Neural progenitor cell (in vitro differentiated cells): ENCODE data around the gene RFX8. TPM values are rescaled to one million over a fixed set of nuclear protein-coding genes. Genes with fewer than 3 reads are reported as not detected.

Experiments
- DNase-seq: peaks from one replicate; pipeline ENCODE4 v3.0.0-alpha.2; 2016; ENCODE audit warnings: low spot score
- H2AFZ ChIP-seq: fragments of 200-600 bp; sonication (generic); replicated peaks from 2 replicates; pipeline ENCODE4 v1.6.1; 2016; ENCODE audit warnings: antibody characterized with exemption
- H3F3A ChIP-seq: fragments of 200-600 bp; sonication (generic); 2 replicates; pipeline ENCODE4 v1.6.1; 2016; ENCODE audit warnings: antibody characterized with exemption, low read depth
- H3K27ac ChIP-seq: fragments of 200-600 bp; sonication (generic); 2 replicates; pipeline ENCODE4 v1.5.1; 2016; ENCODE audit warnings: mild to moderate bottlenecking
- H3K27me3 ChIP-seq: fragments of 200-600 bp; sonication (generic); 2 replicates; pipeline ENCODE4 v1.6.1; 2016; ENCODE audit warnings: mild to moderate bottlenecking, moderate library complexity
- H3K36me3 ChIP-seq: fragments of 200-600 bp; sonication (generic); 2 replicates; pipeline ENCODE4 v1.5.1; 2016
- H3K4me1 ChIP-seq: fragments of 200-600 bp; sonication (generic); 2 replicates; pipeline ENCODE4 v1.6.1; 2016; ENCODE audit warnings: mixed run types
- H3K4me2 ChIP-seq: fragments of 200-600 bp; sonication (generic); 2 replicates; pipeline ENCODE4 v1.6.1; 2016
- H3K4me3 ChIP-seq: fragments of 200-600 bp; sonication (generic); 2 replicates; pipeline ENCODE4 v1.5.1; 2016
- H3K79me2 ChIP-seq: fragments of 200-600 bp; sonication (generic); 2 replicates; pipeline ENCODE4 v1.6.1; 2016; ENCODE audit warnings: low read depth
- H3K9ac ChIP-seq: fragments of 200-600 bp; sonication (generic); 2 replicates; pipeline ENCODE4 v1.6.1; 2016
- H3K9me3 ChIP-seq: fragments of 200-600 bp; sonication (generic); 2 replicates; pipeline ENCODE4 v1.5.1; 2016; ENCODE audit warnings: low read depth
- H4K20me1 ChIP-seq: fragments of 200-600 bp; sonication (generic); 2 replicates; pipeline ENCODE4 v1.6.1; 2016; ENCODE audit warnings: low read depth
- H3K27ac Mint-ChIP-seq: 3 replicates; pipeline ENCODE4 v1.8.0; 2021; ENCODE audit warnings: mixed read lengths
- H3K27me3 Mint-ChIP-seq: 2 replicates; pipeline ENCODE4 v1.8.0; 2022; ENCODE audit warnings: low read depth, mild to moderate bottlenecking, inconsistent platforms, moderate library complexity, mixed read lengths; ENCODE audit not compliant: insufficient read depth
- H3K36me3 Mint-ChIP-seq: 3 replicates; pipeline ENCODE4 v1.8.0; 2021; ENCODE audit warnings: mixed read lengths
- H3K4me1 Mint-ChIP-seq: 3 replicates; pipeline ENCODE4 v1.8.0; 2021; ENCODE audit warnings: mixed read lengths
- H3K4me3 Mint-ChIP-seq: 3 replicates; pipeline ENCODE4 v1.8.0; 2021; ENCODE audit warnings: mild to moderate bottlenecking, moderate library complexity, mixed read lengths
- H3K9me3 Mint-ChIP-seq: 3 replicates; pipeline ENCODE4 v1.8.0; 2020; ENCODE audit warnings: mixed read lengths
- CTCF ChIP-seq: fragments of 200-600 bp; sonication (generic); IDR thresholded peaks from 2 replicates; pipeline ENCODE4 v1.5.1; 2017; ENCODE audit warnings: antibody characterized with exemption, mild to moderate bottlenecking
- EZH2 ChIP-seq: fragments of 200-600 bp; sonication (generic); IDR thresholded peaks from 2 replicates; pipeline ENCODE4 v1.6.1; 2017; ENCODE audit warnings: antibody characterized with exemption, mild to moderate bottlenecking, moderate library complexity
- EZH2phosphoT487 ChIP-seq: fragments of 200-600 bp; sonication (generic); IDR thresholded peaks from 2 replicates; pipeline ENCODE4 v1.6.1; 2017; ENCODE audit warnings: antibody characterized with exemption
- total RNA-seq: library from RNA; depleted of rRNA; stranded (reverse); fragments of >200 nt; gene quantifications from 2 replicates; pipeline ENCODE4 v1.2.3, GENCODE V29; 2015; ENCODE audit warnings: low replicate concordance

RFX8 gene
- total RNA-seq, 1 donor from 2014 or later, result 0.37 TPM

- Histone ChIP-seq H3K4me1 (peaks cover 17% of the 10 kb centered on the region), H4K20me1 (no peaks in the 10 kb centered on the region), H3K27me3 (peaks cover 18% of the 10 kb centered on the region), H2AFZ (no peak overlapping the region), H3K9me3 (no peaks in the 10 kb centered on the region), H3K36me3 (no peaks in the 10 kb centered on the region), H3K4me2 (no peak overlapping the region), H3K4me3 (no peak overlapping the region), H3F3A (peaks cover 8% of the 10 kb centered on the region), H3K27ac (no peak overlapping the region), H3K9ac (no peak overlapping the region), H3K79me2 (no peaks in the 10 kb centered on the region)
- Mint-ChIP-seq H3K36me3 (no peaks in the 10 kb centered on the region), H3K4me1 (peaks cover 21% of the 10 kb centered on the region), H3K27me3 (peaks cover 6% of the 10 kb centered on the region), H3K4me3 (no peak overlapping the region), H3K9me3 (peaks cover 4% of the 10 kb centered on the region), H3K27ac (no peak overlapping the region)
- DNase-seq, result no peak
- TF ChIP-seq CTCF, result no peak
- TF ChIP-seq EZH2phosphoT487, result no peak
- no peak for TF ChIP-seq EZH2
Observed at GRCh38 chr2:101431486-101431885, 43.4 kb downstream of the RFX8 start.

DNA sequence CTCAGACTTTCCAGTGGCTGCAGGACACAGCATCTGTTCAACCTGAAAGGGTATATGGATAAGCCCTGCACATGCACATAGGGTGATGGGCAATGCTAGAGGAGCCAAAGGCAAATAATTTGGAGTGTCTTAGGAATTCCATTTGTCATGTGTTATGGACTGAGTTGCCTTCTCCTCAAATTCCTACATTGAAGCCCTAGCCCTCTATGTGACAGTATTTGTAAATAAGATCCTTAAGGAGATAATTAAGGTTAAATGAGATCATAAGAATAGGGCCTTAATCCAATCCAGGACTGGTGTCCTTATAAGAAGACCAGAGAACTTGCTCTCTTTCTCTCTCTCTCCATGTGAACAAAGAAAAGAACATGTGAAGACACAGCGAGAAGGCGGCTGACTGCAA, 44.8 kb downstream of the RFX8 start:
- H3K27me3 Mint-ChIP-seq, result peaks cover 2% of the 10 kb centered on the region
- no peak overlapping the region for H2AFZ ChIP-seq
- H3K9me3 ChIP-seq, result no peaks in the 10 kb centered on the region
- peaks cover 11% of the 10 kb centered on the region for H3K27me3 ChIP-seq
- H4K20me1 ChIP-seq, result no peaks in the 10 kb centered on the region
- H3K9me3 Mint-ChIP-seq, result peaks cover 4% of the 10 kb centered on the region
- no peak for TF ChIP-seq CTCF
- TF ChIP-seq EZH2phosphoT487, result no peak
- TF ChIP-seq EZH2, result no peak
- H3K9ac ChIP-seq, result no peak overlapping the region
- H3F3A ChIP-seq, result peaks cover 3% of the 10 kb centered on the region
- no peaks in the 10 kb centered on the region for H3K36me3 ChIP-seq
- H3K36me3 Mint-ChIP-seq, result no peaks in the 10 kb centered on the region
- DNase-seq, result no peak
- H3K79me2 ChIP-seq, result no peaks in the 10 kb centered on the region
- no peak overlapping the region for H3K4me2 ChIP-seq
- no peak overlapping the region for H3K27ac Mint-ChIP-seq
- peaks cover 7% of the 10 kb centered on the region for H3K4me1 ChIP-seq
- no peak overlapping the region for H3K27ac ChIP-seq
- H3K4me3 Mint-ChIP-seq, result no peak overlapping the region
- H3K4me3 ChIP-seq, result no peak overlapping the region
- H3K4me1 Mint-ChIP-seq, result peaks cover 8% of the 10 kb centered on the region

DNA sequence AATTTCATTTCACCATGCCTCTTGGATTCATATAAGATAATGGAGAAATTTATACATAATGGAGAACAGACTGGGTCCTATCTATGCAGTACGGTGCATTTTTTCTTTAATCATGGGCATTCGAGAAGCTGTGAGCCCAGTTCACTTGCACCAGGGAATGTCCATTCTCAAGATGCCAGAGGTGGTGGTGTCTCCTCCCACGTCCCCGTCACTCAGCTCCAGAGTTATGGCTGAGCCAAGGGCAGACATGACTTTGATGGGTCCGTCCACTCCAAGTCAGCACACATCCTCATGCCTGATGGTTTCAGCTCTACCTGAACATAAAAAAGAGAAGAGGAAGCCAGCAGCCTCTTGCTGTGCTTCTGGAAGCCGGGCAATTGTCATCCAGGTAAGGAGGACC, 45.5 kb downstream of the RFX8 start:
- Mint-ChIP-seq H3K27ac (no peak overlapping the region), H3K4me3 (no peak overlapping the region), H3K36me3 (no peaks in the 10 kb centered on the region), H3K4me1 (peaks cover 4% of the 10 kb centered on the region), H3K27me3 (peaks cover 2% of the 10 kb centered on the region), H3K9me3 (peaks cover 7% of the 10 kb centered on the region)
- no peak overlapping the region for H3K27ac ChIP-seq
- no peak for DNase-seq
- no peaks in the 10 kb centered on the region for H3K9me3 ChIP-seq
- H2AFZ ChIP-seq, result no peak overlapping the region
- TF ChIP-seq CTCF (no peak), EZH2phosphoT487 (no peak), EZH2 (no peak)
- no peak overlapping the region for H3K4me2 ChIP-seq
- H3K27me3 ChIP-seq, result peaks cover 7% of the 10 kb centered on the region
- H3K9ac ChIP-seq, result no peak overlapping the region
- no peak overlapping the region for H3K4me3 ChIP-seq
- no peaks in the 10 kb centered on the region for H3K4me1 ChIP-seq
- no peaks in the 10 kb centered on the region for H3K79me2 ChIP-seq
- H3K36me3 ChIP-seq, result no peaks in the 10 kb centered on the region
- no peaks in the 10 kb centered on the region for H4K20me1 ChIP-seq
- no peaks in the 10 kb centered on the region for H3F3A ChIP-seq
